C1 segment of cervical spinal cord (tissue), 14 donors: ENCODE measurements around the gene KCTD1.

Experiments used
- DNase-seq, 14 donors: peaks; one replicate each; lab custom pipeline; 2025; lab: John Stamatoyannopoulos, UW

The KCTD1 gene

DNA sequence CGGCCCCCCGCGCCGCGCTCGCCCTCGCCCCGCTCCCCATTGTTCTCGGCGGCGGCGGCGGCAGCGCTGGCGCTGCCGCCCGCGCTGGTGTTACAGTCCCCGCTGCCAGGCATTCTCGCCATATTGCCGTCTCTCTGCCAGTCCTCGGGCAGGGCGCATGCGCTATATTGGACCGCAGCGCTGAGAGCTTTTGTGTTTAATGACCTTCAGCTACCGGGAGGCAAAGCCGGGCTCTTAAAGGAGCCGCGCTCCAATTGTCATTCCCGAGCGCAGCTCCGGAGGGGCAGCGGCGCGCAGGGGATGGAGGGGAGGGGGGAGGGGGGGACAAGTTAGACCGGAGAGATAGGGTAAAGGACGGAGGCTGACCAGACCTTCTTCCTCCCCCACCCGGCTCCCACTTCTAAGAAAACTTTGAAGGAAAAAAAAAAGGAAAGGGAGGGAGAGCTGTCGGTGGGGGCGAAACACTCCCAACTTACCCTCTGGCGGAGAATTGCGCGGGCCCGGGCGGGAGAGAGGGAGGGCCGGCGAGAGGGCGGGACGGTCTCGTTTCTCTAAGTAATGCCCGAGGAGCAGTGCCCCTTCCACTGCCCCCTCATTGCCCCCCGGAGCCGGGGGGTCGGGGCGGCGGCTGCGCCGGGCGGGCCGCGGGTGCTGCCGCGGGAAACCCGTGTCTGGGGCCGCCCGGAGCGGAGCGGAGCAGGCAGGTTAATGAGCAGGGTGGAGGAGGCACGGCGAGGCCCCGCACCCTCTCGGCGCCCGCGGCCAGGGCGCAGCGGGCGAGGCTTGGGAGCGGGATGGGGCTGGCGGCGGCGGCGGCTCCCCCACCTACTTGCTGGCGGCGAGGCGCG is at the start of gene KCTD1:
Gene KCTD1 (minus strand): TSS at position 139 of the 848 bp plus-strand sequence. CDS start 17 bp downstream, at position 122.
- DNase-seq, result peak in 12 of 14 donors; percentile 39 to 78 (median 60)

DNA sequence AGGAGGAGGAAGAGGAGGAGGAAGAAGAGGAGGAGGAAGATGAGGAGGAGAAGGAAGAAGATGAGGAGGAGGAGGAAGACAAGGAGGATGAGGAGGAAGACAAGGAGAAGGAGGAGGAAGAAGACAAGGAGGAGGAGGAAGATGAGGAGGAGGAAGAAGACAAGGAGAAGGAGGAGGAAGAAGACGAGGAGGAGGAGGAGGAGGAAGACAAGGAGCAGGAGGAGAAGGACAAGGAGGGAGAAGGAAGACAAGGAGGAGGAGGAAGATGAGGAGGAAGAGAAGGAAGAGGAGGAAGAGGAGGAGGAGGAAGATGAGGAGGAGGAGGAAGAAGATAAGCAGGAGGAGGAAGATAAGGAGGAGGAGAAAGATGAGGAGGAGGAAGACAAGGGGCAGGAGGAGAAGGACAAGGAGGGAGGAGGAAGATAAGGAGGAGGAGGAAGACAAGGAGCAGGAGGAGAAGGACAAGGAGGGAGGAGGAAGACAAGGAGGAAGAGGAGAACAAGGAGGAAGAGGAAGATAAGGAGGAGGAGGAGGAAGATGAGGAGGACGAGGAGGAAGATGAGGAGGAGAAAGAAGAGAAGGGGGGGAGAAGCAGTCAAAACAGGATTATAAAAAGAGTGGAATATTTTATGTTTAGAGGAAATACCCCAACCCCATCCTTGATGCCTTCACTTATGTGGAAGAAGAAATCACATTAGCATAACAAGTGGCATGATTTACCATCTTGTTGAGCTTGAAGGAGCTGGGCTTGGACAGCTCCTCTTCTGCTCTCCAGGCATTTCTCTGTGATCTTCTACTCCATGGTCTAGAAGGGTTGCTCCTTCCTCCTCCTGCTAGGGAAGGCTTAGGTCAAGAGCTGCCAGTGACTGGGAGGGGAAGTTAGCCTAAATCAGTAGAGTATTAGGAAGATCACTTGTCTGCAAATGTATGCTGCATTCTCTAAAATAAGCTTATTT is 45.3 kb upstream of the KCTD1 start:
- DNase-seq, result no peak

DNA sequence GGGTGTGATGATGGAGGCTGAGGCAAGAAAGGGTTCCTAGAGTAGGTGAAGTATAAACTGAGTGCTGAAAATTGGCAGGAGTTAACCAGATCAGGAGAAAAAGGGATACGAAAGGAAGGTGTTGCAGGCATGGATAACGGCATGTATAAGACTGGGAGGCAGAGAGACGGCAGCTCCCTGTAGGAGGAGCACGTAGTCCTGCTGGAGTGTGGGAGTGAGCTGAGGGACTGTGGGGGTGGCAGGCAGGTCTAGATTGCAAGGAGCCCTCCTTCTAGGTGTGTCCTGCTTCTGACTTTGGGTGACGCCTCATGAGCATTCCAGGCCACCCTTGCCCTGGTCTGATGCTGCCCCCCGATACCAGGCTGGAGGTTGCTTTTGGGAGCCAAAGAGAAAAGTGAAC is 36.4 kb upstream of the KCTD1 start:
- no peak for DNase-seq

DNA sequence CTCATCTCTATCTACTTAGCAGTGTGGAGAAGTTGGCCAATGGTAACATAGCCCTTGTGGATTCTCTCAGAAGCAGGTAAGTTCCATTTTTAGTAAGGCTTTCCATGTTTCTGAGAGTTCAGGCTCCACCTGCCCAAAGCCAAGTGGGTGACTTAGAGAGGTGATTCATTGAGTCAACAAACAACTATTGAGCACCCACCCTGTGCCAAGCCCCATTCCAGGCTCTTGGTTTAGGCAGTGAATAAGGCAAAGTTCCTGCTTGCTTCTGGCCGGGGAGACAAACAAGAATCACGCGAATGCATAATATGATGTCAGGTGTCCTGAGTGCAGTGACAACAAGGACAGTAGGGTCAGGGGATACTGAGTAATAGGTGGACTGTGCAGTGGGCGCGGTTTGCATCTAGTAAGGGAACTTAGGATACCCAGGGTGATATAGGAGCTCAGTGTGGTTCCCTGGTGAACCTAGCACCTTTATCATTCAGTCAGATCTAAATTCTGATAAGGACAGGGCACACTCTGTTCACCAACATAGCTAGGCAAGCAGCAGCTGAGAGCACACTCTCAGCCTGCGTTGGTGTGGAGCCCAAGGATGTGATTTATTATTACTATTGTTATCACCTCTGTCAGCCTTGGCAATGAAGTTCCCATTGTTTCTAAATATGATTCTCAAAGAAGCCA is 31.7 kb upstream of the KCTD1 start:
- no peak for DNase-seq

DNA sequence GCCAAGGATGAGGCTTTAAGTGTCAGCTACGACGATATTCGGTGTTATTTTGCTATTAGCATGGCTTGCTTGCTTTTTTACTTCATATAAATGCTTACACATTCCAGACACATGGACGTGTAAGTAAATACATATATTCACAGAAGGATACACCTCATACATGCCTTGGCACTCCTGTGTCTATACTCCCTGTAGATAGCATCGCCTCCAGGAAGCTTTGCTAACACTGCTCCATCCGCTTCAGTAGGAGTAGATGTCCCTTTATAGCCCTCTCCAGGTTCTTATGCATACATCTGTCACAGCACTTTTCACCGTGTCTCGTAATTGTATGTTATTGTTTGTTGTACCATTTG is 27.5 kb upstream of the KCTD1 start:
- DNase-seq, result no peak

DNA sequence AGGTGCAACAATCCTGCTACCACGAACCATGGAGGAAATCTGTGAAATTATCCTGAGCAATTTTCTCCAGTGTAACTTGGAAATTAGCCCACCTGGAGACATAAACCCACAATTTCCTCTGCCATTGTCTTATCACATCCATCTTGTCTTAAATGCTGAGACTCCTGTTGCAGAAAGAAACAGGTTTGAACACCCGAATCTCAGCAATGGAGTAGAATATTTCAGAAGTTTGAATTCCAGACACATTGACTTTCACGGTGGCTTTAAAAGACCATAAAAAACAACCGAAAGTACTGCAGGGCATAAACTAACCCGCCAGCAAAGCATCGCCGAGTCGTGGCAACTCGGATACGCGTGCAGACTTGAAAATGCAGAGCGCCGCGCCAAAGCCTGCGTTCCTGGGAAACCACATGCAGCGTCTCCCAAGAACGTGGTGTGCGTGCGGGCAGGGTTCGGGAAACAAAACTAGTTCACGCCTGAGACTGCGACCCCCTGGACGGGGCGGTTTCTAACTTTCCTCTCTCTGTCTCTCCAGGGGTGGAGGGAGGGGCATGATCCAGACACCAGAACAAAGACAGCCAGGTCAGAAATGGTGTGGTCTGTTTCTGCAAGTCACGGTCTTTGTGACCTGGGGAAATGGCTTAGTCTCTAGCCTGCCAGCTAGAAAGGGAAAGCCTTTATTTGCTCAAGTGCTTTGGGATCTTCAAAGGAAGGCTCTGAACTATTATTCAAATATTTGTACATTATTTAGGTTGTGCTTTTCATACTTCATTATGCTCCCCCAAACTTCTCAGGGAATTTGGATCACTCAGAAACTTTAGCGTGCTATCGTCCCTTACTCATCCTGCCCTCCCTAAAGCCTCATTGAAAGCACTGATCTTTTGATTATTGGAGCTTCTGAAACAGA is 26.9 kb upstream of the KCTD1 start:
- DNase-seq, result peak in 7 of 14 donors; percentile 2 to 25 (median 11)

DNA sequence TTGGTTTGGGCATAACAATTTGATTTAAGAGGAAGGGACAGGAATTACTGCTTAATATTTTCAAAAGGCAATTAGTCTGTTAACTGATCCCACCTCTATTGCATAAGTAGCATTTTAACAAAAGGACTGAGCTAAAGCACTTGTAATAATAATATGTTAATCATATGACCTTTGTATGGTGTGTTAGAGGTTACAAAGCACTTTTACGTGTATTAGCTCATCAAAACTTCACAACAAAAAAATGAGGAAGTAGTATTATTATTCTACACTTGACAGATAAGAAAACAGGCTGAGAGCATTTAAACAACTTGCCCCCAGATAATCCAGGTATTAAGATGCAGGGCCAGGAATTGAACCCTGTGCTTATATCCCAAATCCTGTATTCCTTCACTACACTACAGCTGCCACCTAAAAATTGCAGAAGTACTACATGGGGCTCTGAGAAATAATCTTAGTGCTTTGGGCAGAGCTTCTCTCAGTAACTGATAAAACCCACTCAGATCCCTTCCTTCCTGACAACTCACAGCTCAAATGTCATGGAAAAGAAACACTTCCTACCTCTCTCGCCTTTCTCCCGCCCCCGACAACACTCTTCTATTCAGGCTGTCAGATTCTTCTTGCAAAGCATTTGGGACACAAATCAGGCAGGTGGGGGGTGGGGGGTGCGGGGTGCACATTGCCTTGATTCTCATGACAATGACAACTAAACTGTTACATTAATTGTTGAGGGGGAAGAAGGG is 20.7 kb upstream of the KCTD1 start:
- no peak for DNase-seq

DNA sequence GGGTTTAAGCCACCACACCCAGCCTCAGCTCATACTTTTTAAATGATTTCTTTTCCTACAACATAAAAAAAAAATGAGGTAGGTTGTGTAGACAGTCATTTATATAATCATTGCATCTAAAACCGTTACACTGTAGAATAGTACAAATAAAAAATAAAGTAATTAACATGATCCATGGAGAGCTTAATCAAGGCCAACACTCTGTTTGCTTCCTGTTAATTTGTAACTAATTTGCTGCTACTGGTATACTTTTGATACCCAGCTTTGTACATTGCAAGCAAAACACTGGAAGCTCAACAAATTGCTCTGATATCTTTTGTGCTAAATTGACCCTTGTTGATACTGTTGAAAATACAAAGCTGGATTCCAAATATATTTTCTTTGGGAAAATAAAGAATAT is 20.2 kb upstream of the KCTD1 start:
- DNase-seq, result no peak

DNA sequence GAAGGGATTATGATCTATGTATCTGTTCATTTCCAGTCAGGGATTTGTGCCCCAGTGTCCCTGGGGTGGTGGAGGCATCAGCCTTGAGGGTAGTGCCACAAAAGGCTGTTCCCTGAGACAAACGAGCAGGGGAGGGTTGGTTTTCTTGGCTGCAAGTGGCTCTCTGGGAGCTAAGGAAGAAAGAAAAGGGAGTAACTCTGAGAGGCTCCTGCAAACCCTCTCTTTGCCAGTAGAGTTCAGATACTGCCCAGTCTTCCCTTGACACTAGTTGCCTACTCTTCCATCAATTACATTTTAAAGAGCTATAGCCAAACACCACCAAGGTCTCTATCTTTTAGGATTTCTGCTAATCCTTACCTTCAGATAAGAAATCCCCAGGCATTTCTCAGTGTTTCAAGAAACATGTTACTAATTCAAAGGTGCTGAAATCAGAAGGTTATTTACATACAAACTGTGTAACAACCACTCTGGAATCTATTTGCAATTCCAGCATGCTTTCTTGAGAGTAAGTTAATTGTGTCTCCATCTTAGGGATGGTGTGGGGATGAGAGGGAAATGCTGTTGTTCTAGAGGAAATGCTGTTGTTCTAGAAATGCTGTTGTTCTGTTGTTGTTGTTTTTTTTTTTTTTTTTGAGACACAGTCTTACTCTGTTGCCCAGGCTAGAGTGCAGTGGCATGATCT is 18.7 kb upstream of the KCTD1 start:
- no peak for DNase-seq

DNA sequence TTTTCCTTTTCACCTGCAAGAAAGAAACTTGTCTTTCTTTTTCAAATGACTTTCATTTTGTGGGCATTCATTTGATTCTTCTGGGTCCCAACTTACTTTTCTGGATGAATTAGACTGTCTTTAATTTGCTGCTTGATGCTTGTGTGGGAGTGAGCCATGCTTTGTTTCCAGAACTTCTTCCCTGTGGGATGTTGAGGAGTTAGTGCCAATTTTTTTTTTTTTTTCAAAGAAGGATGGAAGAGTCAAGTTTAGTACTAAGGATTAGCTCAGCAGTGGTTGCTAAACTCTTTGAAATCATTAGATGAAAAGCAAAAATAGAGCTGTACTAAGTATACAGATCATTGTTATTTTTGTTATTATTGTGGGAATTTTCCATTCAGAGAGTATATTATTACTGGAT is 17.2 kb upstream of the KCTD1 start:
- DNase-seq, result no peak

DNA sequence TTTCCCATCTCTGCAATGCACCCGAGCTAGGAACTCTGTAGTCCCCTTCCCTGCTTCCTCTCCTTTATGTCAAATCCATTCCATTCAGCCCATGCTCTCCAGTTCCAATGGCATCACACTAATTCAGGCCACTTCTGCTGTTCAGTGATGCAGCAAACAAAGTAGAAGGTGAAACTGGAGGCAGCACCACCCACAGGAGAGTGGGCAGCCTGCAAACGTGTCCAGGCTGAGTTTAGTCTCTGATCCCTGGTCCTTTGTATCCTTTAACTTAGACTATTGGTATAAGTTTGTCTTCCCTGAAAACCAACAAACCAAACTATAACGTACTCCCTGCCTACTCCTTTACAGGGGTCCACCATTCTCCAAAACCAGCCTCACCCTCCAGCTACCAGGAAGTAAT is 14.7 kb upstream of the KCTD1 start:
- DNase-seq, result no peak

DNA sequence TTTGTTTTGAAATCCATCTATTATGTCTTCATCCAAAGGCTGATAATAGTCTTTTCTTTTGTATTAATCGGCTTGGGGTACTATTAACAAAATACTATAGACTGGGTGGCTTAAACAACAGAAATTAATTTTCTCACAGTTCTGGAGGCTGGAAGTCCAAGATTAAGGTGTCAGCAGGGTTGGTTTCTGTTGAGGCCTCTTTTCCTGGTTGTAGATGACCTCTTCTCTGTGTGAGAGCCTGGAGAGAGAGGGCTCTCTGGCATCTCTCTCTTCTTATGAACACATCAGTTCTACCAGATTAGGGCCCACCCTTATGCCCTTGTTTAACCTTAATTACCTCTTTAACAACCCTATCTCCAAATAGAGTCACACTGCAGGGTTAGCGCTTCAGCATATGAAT is 14.2 kb upstream of the KCTD1 start:
- no peak for DNase-seq

DNA sequence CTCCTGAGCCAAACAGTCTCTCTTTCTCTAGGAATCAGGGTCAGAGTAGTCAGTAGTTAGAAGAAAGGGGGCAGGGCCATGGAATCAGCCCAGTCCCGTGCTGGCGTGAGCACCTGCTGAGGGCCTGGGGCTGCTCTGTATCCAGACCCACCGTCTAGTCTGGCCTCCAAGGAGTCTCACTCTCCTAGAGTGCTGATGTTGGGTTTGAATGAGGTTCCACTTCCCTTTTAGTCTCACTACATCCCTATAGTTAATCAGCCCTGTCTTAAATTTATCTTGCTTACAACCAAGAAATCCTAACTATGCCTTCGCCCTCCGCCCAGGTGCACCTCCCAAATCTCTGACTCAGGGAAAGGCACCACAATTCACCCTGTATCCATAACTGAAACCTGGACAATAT is 13.4 kb upstream of the KCTD1 start:
- no peak for DNase-seq

DNA sequence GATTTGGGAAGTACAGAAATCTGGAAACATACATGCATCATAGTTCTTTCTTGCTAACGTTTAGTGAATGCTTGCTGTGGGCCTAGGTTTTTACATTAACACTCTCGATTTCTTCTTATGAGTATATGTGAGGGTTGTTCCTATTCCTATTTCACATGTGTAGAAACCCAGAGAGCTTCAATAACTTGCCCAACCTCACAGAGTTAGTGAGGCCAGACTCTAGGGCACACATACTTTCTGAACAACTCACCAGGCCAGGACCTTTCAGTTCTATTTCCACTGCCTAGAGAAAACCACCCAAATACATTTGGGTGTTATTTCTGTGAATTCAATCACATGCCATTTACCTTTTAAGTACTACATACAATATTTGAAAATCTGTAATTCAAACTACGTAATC is 8.2 kb upstream of the KCTD1 start:
- DNase-seq, result no peak

DNA sequence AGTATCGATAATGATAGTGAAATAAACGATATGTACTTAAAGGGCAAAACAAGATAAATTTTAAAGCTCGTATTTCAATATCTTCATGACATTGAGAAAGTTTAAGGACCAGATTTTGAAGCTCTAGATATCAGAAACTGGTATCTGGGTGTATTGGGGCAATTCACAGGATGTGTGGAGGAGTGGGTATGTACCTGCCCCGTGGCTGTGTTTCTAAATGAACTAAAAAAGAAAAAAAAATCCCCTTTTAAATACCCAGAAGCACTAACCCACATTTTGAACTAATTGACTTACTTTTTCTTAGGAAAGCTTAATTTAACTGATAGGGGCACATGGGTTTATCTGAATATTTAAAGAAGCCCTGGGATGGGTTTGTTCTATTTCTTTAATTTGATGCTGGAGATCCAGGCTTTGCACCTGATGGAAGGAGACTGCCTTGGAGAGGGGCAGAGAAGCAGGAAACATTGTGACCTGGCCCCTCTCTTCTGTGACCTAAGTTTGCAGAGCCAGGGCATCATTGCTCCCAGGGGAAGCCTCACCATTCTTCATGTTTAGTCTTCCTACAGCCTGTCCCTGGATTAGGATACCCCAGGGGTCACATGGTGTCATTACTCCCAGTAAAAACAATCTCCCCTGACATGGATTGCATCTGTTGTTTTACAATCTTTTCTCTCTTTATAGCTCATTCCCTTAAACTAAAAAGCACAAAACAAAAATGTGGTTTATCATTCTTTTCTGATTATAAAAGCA is 7.6 kb upstream of the KCTD1 start:
- no peak for DNase-seq

DNA sequence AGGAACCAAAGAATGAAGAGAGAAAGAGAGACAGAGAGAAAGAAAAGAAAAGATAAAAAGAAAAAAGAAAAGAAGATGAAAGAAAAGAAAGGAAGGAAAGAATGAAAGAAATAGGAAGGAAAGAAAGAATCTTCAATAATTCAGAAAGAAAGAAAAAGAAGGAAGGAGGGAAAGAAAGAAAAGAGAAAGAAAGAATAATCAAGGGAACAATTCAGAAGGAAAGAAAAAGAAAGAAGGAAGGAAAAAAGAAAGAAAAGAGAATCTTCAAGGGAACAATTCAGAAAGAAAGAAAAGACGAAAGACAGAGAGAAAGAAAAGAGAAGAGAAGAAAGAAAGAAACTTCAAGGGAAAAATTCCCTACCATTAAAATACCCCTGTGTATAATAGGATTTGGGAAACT is 5.6 kb upstream of the KCTD1 start:
- DNase-seq, result no peak

DNA sequence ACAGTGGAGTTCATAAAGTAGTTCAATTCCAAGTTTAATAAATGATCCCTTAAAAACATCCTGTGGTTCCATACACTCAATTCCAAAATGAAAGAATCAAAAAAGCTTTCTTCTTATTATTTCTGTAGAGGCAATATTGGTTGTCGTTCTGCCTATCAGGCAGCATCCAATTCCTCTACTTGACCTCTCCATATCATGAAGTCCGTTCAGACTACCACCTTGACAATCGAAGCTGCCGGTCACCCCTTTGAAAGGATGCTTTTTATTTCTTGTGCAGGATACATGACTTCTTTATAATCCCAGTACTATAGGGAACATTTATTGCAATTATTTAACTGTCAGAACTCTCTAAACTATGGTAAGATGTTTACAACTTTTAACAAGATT is 3.3 kb upstream of the KCTD1 start:
- DNase-seq, result no peak

DNA sequence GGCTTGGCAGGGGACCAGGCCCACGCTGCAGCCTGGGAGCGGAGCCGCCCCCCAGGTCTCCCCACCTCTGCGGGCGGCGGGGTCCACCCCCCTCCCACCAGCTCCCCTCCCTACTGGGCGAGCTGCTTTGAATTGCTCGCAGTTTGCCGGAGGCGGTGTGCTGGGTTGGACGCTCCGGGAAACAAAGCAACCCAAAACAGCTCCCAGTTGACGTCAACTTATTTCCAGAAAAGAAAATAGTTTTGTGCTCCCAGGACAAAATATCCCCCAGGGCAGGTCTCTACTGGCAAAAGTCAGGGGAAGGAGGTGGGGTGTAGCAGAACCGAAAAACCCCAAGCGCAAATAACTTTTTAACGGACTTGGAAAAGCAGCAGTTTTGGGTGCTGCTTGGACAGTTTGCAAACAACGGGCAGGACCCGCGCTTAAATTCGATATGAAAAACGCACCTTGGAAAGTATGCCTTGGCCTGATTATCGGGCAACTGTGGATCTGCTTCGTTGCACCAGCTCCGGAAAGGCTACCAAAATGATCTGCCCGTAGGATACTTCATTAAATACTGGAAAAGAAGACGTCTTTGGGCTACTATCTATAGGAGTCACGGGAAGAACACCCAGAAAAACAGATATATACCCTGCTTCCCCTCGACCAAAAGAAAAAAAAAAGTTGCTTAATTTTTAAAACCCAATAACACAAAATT is 2.8 kb upstream of the KCTD1 start:
- peak in 1 of 14 donors; percentile 9 for DNase-seq
